Brain microvascular endothelial cell (primary cell): ENCODE data around the gene ME1.

Experiments used
- DNase-seq: peaks from one replicate; pipeline ENCODE4 v3.0.0-alpha.2; 2020
- H3K27ac ChIP-seq: fragments of 250-450 bp; sonication (Bioruptor Pico); 2 replicates; pipeline ENCODE4 v1.5.1; 2020; ENCODE audit warnings: mild to moderate bottlenecking, moderate library complexity
- H3K27me3 ChIP-seq: fragments of 250-450 bp; sonication (Bioruptor Pico); replicated peaks from 2 replicates; pipeline ENCODE4 v1.5.1; 2020; ENCODE audit warnings: mild to moderate bottlenecking
- H3K36me3 ChIP-seq: fragments of 250-450 bp; sonication (Bioruptor Pico); replicated peaks from 2 replicates; pipeline ENCODE4 v1.5.1; 2020; ENCODE audit warnings: mild to moderate bottlenecking
- H3K4me3 ChIP-seq: 2 replicates; pipeline ENCODE4 v1.5.1; 2011; ENCODE audit warnings: low read depth, mild to moderate bottlenecking, control low read depth, low read length, moderate library complexity
- CTCF ChIP-seq: IDR thresholded peaks from 2 replicates; pipeline ENCODE4 v1.5.1; 2011; ENCODE audit warnings: low read depth, mild to moderate bottlenecking, moderate library complexity, low read length, control low read depth, inconsistent platforms; ENCODE audit errors: missing control alignments
- in situ Hi-C: cut with HindIII; loops from 2 replicates; pipeline ENCODE4 v1.10.0; 2017; ENCODE audit warnings: low sequenced_read_pairs, low pct_ligation_motif_present

The ME1 gene

GRCh38 chr6:83472767-83473166 is 41.9 kb upstream of the ME1 start:
- DNase-seq, result no peak
- no peak for TF ChIP-seq CTCF
- no peak overlapping the region for H3K27ac ChIP-seq
- H3K36me3 ChIP-seq, result no peaks in the 10 kb centered on the region
- in situ Hi-C loops, result no loop called here
- no peak overlapping the region for H3K4me3 ChIP-seq
- H3K27me3 ChIP-seq, result no peaks in the 10 kb centered on the region

GRCh38 chr6:83470587-83470986 is 39.7 kb upstream of the ME1 start:
- no peak for TF ChIP-seq CTCF
- H3K36me3 ChIP-seq, result no peaks in the 10 kb centered on the region
- no peak overlapping the region for H3K4me3 ChIP-seq
- no peak for DNase-seq
- H3K27ac ChIP-seq, result no peak overlapping the region
- H3K27me3 ChIP-seq, result no peaks in the 10 kb centered on the region
- in situ Hi-C loops, result no loop called here

GRCh38 chr6:83470001-83470400 is 39.1 kb upstream of the ME1 start:
- H3K27ac ChIP-seq, result no peak overlapping the region
- no peaks in the 10 kb centered on the region for H3K36me3 ChIP-seq
- H3K27me3 ChIP-seq, result no peaks in the 10 kb centered on the region
- H3K4me3 ChIP-seq, result no peak overlapping the region
- no peak for DNase-seq
- no peak for TF ChIP-seq CTCF
- in situ Hi-C loops, result no loop called here

GRCh38 chr6:83467620-83468036 is 36.8 kb upstream of the ME1 start:
- in situ Hi-C loops, result no loop called here
- DNase-seq, result no peak
- Histone ChIP-seq H3K4me3 (no peak overlapping the region), H3K27me3 (no peaks in the 10 kb centered on the region), H3K36me3 (no peaks in the 10 kb centered on the region), H3K27ac (no peak overlapping the region)
- TF ChIP-seq CTCF, result no peak

GRCh38 chr6:83466328-83466727 is 35.5 kb upstream of the ME1 start:
- Histone ChIP-seq H3K27ac (no peak overlapping the region), H3K36me3 (no peaks in the 10 kb centered on the region), H3K4me3 (no peak overlapping the region), H3K27me3 (no peaks in the 10 kb centered on the region)
- in situ Hi-C loops, result no loop called here
- no peak for TF ChIP-seq CTCF
- no peak for DNase-seq

- in situ Hi-C loops, result no loop called here
- H3K27me3 ChIP-seq, result no peaks in the 10 kb centered on the region
- no peaks in the 10 kb centered on the region for H3K36me3 ChIP-seq
- H3K4me3 ChIP-seq, result no peak overlapping the region
- no peak for DNase-seq
- H3K27ac ChIP-seq, result no peak overlapping the region
- TF ChIP-seq CTCF, result no peak
Observed at GRCh38 chr6:83464381-83465140, 33.7 kb upstream of the ME1 start.
